HCT116 (cell line): ENCODE measurements around the gene RPS6KL1.

Experiments
- EZH2 ChIP-seq: fragments of 200-600 bp; sonication (generic); IDR thresholded peaks from 2 replicates; pipeline ENCODE4 v1.6.1; 2017; ENCODE audit warnings: antibody characterized with exemption, mixed run types
- ZFX ChIP-seq: fragments of 450-650 bp; IDR thresholded peaks from 2 replicates; pipeline ENCODE4 v1.6.1; 2017

GRCh38 chr14:74962046-74962445 is 39.0 kb upstream of the RPS6KL1 start:
- TF ChIP-seq EZH2 (no peak), ZFX (no peak)
